PC-9 (cell line): ENCODE results near the gene SDR42E2. TPM values are rescaled to one million over a fixed set of nuclear protein-coding genes. Genes with fewer than 3 reads are reported as not detected.

Experiments used
- BruUV-seq: library from RNA; stranded (reverse); fragments of 400-500 nt; replicated peaks from 2 replicates; lab custom pipeline; 2021; lab: Mats Ljungman, UMichigan
- CTCF ChIA-PET: fragments of 300-600 bp; sonication (Branson Sonifier 250); formaldehyde crosslinking; loops from one replicate; lab custom pipeline; 2022; ENCODE audit warnings: antibody characterized with exemption; lab: Charles Lee
- POLR2A ChIA-PET: fragments of 300-600 bp; sonication (Branson Sonifier 250); formaldehyde crosslinking; loops from one replicate; lab custom pipeline; 2022; ENCODE audit warnings: antibody characterized with exemption; ENCODE audit not compliant: unreplicated experiment; lab: Charles Lee
- DNase-seq, 2 experiments: peaks; one replicate each; pipeline versions ENCODE4 v3.0.0 to v3.0.0-alpha.2; 2015 to 2022; ENCODE audit warnings: mixed read lengths in 1 of 2
- H2AFZ ChIP-seq: fragments of 200-600 bp; sonication (generic); 2 replicates; pipeline ENCODE4 v1.8.1; 2017; ENCODE audit warnings: antibody characterized with exemption
- H3F3A ChIP-seq: fragments of 200-600 bp; sonication (generic); 2 replicates; pipeline ENCODE4 v1.8.1; 2017; ENCODE audit warnings: antibody characterized with exemption, mild to moderate bottlenecking, low read depth; ENCODE audit not compliant: insufficient read depth
- H3K27ac ChIP-seq: fragments of 200-600 bp; sonication (generic); 2 replicates; pipeline ENCODE4 v1.6.1; 2016; ENCODE audit warnings: mixed run types
- H3K27me3 ChIP-seq: fragments of 200-600 bp; sonication (generic); 2 replicates; pipeline ENCODE4 v1.6.1; 2016; ENCODE audit warnings: low read depth, mixed run types; ENCODE audit not compliant: insufficient read depth
- H3K36me3 ChIP-seq: fragments of 200-600 bp; sonication (generic); 2 replicates; pipeline ENCODE4 v1.6.1; 2016; ENCODE audit warnings: low read depth, mixed run types
- H3K4me1 ChIP-seq: fragments of 200-600 bp; sonication (generic); replicated peaks from 2 replicates; pipeline ENCODE4 v1.6.1; 2016; ENCODE audit warnings: mixed run types; ENCODE audit not compliant: insufficient read depth
- H3K4me2 ChIP-seq: fragments of 200-600 bp; sonication (generic); 2 replicates; pipeline ENCODE4 v1.6.1; 2017; ENCODE audit warnings: mixed run types
- H3K4me3 ChIP-seq: fragments of 200-600 bp; sonication (generic); 2 replicates; pipeline ENCODE4 v1.6.1; 2016; ENCODE audit warnings: mixed run types
- H3K79me2 ChIP-seq: fragments of 200-600 bp; sonication (generic); 2 replicates; pipeline ENCODE4 v1.6.1; 2017; ENCODE audit warnings: low read depth, mixed run types
- H3K9me2 ChIP-seq: fragments of 200-600 bp; sonication (generic); 2 replicates; pipeline ENCODE4 v1.8.1; 2017; ENCODE audit warnings: mild to moderate bottlenecking; ENCODE audit not compliant: insufficient read depth
- H3K9me3 ChIP-seq: fragments of 200-600 bp; sonication (generic); 2 replicates; pipeline ENCODE4 v1.8.1; 2016; ENCODE audit warnings: low read depth; ENCODE audit not compliant: insufficient read depth
- H4K20me1 ChIP-seq: fragments of 200-600 bp; sonication (generic); 2 replicates; pipeline ENCODE4 v1.8.1; 2017; ENCODE audit not compliant: insufficient read depth
- EZH2 ChIP-seq: fragments of 200-600 bp; sonication (generic); IDR thresholded peaks from 2 replicates; pipeline ENCODE4 v1.8.0; 2017; ENCODE audit warnings: antibody characterized with exemption, low read depth
- intact Hi-C: fragments of 100-400 bp; cut with micrococcal nuclease; formaldehyde crosslinking; loops from one replicate; pipeline ENCODE4 v1.10.0; 2022; ENCODE audit not compliant: unreplicated experiment
- total RNA-seq: library from RNA; stranded (reverse); gene quantifications from 2 replicates; pipeline ENCODE4 v1.2.3, GENCODE V29; 2021
- TF ChIP-seq, protein P1 (sequence below): fragments of 200-600 bp; sonication (generic); conservative IDR thresholded peaks from 2 replicates; pipeline ENCODE4 v1.6.1; 2017; ENCODE audit warnings: mixed run types, antibody characterized with exemption, mild to moderate bottlenecking, moderate library complexity

Gene SDR42E2
- total RNA-seq, 1 experiment from 2014 or later: not detected

- POLR2A ChIA-PET: no interaction called here
- TF ChIP-seq, protein P1, sequence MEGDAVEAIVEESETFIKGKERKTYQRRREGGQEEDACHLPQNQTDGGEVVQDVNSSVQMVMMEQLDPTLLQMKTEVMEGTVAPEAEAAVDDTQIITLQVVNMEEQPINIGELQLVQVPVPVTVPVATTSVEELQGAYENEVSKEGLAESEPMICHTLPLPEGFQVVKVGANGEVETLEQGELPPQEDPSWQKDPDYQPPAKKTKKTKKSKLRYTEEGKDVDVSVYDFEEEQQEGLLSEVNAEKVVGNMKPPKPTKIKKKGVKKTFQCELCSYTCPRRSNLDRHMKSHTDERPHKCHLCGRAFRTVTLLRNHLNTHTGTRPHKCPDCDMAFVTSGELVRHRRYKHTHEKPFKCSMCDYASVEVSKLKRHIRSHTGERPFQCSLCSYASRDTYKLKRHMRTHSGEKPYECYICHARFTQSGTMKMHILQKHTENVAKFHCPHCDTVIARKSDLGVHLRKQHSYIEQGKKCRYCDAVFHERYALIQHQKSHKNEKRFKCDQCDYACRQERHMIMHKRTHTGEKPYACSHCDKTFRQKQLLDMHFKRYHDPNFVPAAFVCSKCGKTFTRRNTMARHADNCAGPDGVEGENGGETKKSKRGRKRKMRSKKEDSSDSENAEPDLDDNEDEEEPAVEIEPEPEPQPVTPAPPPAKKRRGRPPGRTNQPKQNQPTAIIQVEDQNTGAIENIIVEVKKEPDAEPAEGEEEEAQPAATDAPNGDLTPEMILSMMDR: no peak
- no peak for TF ChIP-seq EZH2
- Histone ChIP-seq H3K9me2 (no peaks in the 10 kb centered on the region), H2AFZ (no peak overlapping the region), H3K27ac (no peak overlapping the region), H3K36me3 (no peaks in the 10 kb centered on the region), H3K79me2 (no peaks in the 10 kb centered on the region), H3K9me3 (no peaks in the 10 kb centered on the region), H3K4me2 (no peak overlapping the region), H3K4me1 (no peaks in the 10 kb centered on the region), H3K27me3 (peaks cover 4% of the 10 kb centered on the region; the same call in 1 of the 2 replicates), H3K4me3 (no peak overlapping the region), H4K20me1 (no peaks in the 10 kb centered on the region), H3F3A (no peaks in the 10 kb centered on the region)
- BruUV-seq: no TSS peak
- CTCF ChIA-PET: no interaction called here
- intact Hi-C loops: no loop called here
- DNase-seq: no peak
These were observed 17.8 kb upstream of the SDR42E2 start for GRCh38 chr16:22144520-22144919.

DNA sequence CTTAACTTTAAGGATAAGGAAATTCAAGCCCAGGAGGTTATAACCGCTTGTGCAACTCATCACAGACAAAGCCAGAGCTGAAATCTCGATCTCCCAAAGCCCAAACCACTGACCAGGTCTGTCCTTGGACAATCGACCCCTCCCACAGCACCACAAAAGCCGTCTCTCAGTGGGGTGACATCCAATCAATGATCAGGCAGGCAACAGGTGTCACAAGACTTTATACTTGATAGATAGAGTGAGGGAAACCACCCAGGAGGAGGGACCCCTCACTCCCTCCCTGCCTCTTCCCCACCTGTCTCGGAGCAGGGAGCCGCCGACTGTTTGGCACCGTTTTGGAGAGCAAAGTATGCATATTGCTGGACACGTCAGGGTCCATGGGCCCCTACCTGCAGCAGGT, 14.5 kb upstream of the SDR42E2 start:
- no peak overlapping the region for H3K4me3 ChIP-seq
- no peaks in the 10 kb centered on the region for H3K9me3 ChIP-seq
- no peak overlapping the region for H3K4me2 ChIP-seq
- H3F3A ChIP-seq: 0 out of 2 replicates have a peak, but pooled peaks cover under 1% of the 10 kb centered on the region
- intact Hi-C loops: no loop called here
- no peaks in the 10 kb centered on the region for H3K36me3 ChIP-seq
- DNase-seq: no peak
- ChIA-PET POLR2A (no interaction called here), CTCF (no interaction called here)
- peaks cover 4% of the 10 kb centered on the region; the same call in 1 of the 2 replicates for H3K27me3 ChIP-seq
- H3K79me2 ChIP-seq: no peaks in the 10 kb centered on the region
- H3K9me2 ChIP-seq: no peaks in the 10 kb centered on the region
- no peak overlapping the region for H3K27ac ChIP-seq
- H3K4me1 ChIP-seq: peaks cover 2% of the 10 kb centered on the region; the same call in 1 of the 2 replicates
- TF ChIP-seq, protein P1: no peak
- TF ChIP-seq EZH2: no peak
- H2AFZ ChIP-seq: no peak overlapping the region
- no peaks in the 10 kb centered on the region for H4K20me1 ChIP-seq
- no TSS peak for BruUV-seq

DNA sequence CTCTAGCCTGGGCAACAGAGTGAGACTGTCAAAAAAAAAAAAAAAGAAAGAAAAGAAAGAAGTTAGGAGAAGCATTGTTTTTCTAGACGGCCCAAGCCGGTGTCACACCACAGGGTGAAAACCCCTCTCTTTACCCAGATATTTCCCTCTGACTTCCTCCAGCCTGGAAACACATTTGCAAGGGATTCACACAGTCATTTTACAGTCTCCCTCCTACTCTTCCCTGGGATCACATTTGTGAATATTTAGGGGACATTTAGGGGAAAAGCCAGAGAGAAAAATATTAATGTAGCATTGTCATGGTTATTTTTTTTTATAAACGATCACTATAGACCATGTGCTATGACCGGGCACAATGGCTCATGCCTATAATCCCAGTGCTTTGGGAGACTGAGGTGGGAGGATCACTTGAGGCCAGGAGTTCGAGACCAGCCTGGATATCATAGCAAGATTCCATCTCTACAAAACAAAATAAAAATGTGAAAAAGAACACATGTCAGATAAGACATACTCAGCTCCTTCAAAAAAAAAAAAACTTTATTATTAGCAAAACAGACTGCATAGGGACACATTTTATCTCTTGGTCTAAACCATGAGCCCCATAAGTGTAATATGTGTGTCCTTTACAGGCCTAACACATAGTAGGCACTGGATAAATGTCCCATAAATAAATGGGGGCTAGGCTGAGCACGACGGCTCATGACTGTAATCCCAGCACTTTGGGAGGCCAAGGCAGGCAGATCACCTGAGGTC, 10.9 kb upstream of the SDR42E2 start:
- H3K36me3 ChIP-seq: no peaks in the 10 kb centered on the region
- no peaks in the 10 kb centered on the region for H3K79me2 ChIP-seq
- H3K27me3 ChIP-seq: no peaks in the 10 kb centered on the region; the same call in 1 of the 2 replicates
- intact Hi-C loops: no loop called here
- no peak overlapping the region for H3K27ac ChIP-seq
- ChIA-PET POLR2A (no interaction called here), CTCF (no interaction called here)
- BruUV-seq: no TSS peak
- peaks cover 9% of the 10 kb centered on the region; the same call in 1 of the 2 replicates for H3K4me1 ChIP-seq
- no peak overlapping the region for H3K4me3 ChIP-seq
- H4K20me1 ChIP-seq: no peaks in the 10 kb centered on the region
- no peaks in the 10 kb centered on the region for H3K9me3 ChIP-seq
- no peaks in the 10 kb centered on the region for H3K9me2 ChIP-seq
- 0 out of 2 replicates have a peak, but pooled peaks cover 6% of the 10 kb centered on the region for H3F3A ChIP-seq
- no peak overlapping the region for H3K4me2 ChIP-seq
- TF ChIP-seq, protein P1: no peak
- TF ChIP-seq EZH2: no peak
- no peak overlapping the region for H2AFZ ChIP-seq
- DNase-seq: no peak
